Activated CD4-positive, alpha-beta memory T cell treated with anti-CD3 and anti-CD28 coated beads, Interleukin-2, amount 10 ng/mL, durations not matched to agents 7 days and 5 days (primary cell): ENCODE data around the gene CHAD. TPM values are rescaled to one million over a fixed set of nuclear protein-coding genes. Genes with fewer than 3 reads are reported as not detected.
A peak's percentile ranks its signal among the peaks of the same experiment; 100 is the strongest.

ENCODE experiments used
- CTCF ChIA-PET: fragments of 350-600 bp; sonication (Branson Sonifier 250); formaldehyde crosslinking; loops from one replicate; lab custom pipeline; 2021; ENCODE audit warnings: antibody characterized with exemption, inconsistent platforms; lab: Charles Lee
- POLR2A ChIA-PET: fragments of 350-600 bp; sonication (Branson Sonifier 250); formaldehyde crosslinking; loops from one replicate; lab custom pipeline; 2021; ENCODE audit warnings: antibody characterized with exemption; lab: Charles Lee
- DNase-seq: peaks from one replicate; pipeline ENCODE4 v3.0.0-alpha.2; 2020
- H3K27ac Mint-ChIP-seq: one replicate; pipeline ENCODE4 v1.8.0; 2021; ENCODE audit warnings: mild to moderate bottlenecking, mixed read lengths
- H3K27me3 Mint-ChIP-seq: one replicate; pipeline ENCODE4 v1.8.0; 2021; ENCODE audit warnings: mixed read lengths
- H3K36me3 Mint-ChIP-seq: one replicate; pipeline ENCODE4 v1.8.0; 2021; ENCODE audit warnings: low read depth, mixed read lengths
- H3K4me1 Mint-ChIP-seq: one replicate; pipeline ENCODE4 v1.8.0; 2021; ENCODE audit warnings: mixed read lengths
- H3K4me3 Mint-ChIP-seq: one replicate; pipeline ENCODE4 v1.8.0; 2021; ENCODE audit warnings: mild to moderate bottlenecking, mixed read lengths
- H3K9me3 Mint-ChIP-seq: one replicate; pipeline ENCODE4 v1.8.0; 2021; ENCODE audit warnings: mixed read lengths
- total RNA-seq, 2 experiments: library from RNA; stranded (reverse); gene quantifications; one replicate each; pipeline ENCODE4 v1.2.3, GENCODE V29; 2021

The CHAD gene
- total RNA-seq, 2 experiments from 2014 or later, result not detected

- ChIA-PET CTCF (interaction anchor here (1.6 to 5.0 kb wide), 4 partner anchors 23 to 144 kb away, joined by 5 to 23 read pairs (median 8); partner anchors contain the start of genes LRRC59 and RSAD1), POLR2A (no interaction called here)
- H3K36me3 Mint-ChIP-seq, result peaks cover 9% of the 10 kb centered on the region
- H3K4me3 Mint-ChIP-seq, result no peak overlapping the region
- DNase-seq, result no peak
- H3K4me1 Mint-ChIP-seq, result peaks cover 56% of the 10 kb centered on the region
- H3K27me3 Mint-ChIP-seq, result no peaks in the 10 kb centered on the region
- H3K27ac Mint-ChIP-seq, result no peak overlapping the region
- no peaks in the 10 kb centered on the region for H3K9me3 Mint-ChIP-seq
Measured at GRCh38 chr17:50505591-50506130, 37.0 kb upstream of the CHAD start.

- POLR2A ChIA-PET, result interaction anchor here (2.1 kb wide), 1 partner anchor 18 kb away, joined by 6 read pairs; no protein-coding TSS in a partner anchor
- Mint-ChIP-seq H3K36me3 (no peaks in the 10 kb centered on the region), H3K4me3 (no peak overlapping the region), H3K4me1 (peaks cover 31% of the 10 kb centered on the region), H3K9me3 (no peaks in the 10 kb centered on the region), H3K27ac (no peak overlapping the region), H3K27me3 (peaks cover 3% of the 10 kb centered on the region)
- CTCF ChIA-PET, result interaction anchor here (0.9 to 4.0 kb wide), 9 partner anchors 9 to 140 kb away, joined by 3 to 24 read pairs (median 7); partner anchors contain the start of gene RSAD1
- no peak for DNase-seq
Measured at GRCh38 chr17:50502301-50502990, 33.8 kb upstream of the CHAD start.

- Mint-ChIP-seq H3K4me1 (peaks cover 31% of the 10 kb centered on the region), H3K27me3 (peaks cover 3% of the 10 kb centered on the region), H3K9me3 (no peaks in the 10 kb centered on the region), H3K27ac (no peak overlapping the region), H3K4me3 (no peak overlapping the region), H3K36me3 (no peaks in the 10 kb centered on the region)
- ChIA-PET CTCF (interaction anchor here (0.6 to 4.0 kb wide), 20 partner anchors 9 to 534 kb away, joined by 3 to 24 read pairs (median 4); partner anchors contain the start of gene RSAD1), POLR2A (interaction anchor here (0.6 kb wide), 1 partner anchor 232 kb away, joined by 3 read pairs; no protein-coding TSS in a partner anchor)
- DNase-seq, result peak; percentile 34
Measured at GRCh38 chr17:50501054-50501453, 32.4 kb upstream of the CHAD start.

- H3K27ac Mint-ChIP-seq, result no peak overlapping the region
- peaks cover 24% of the 10 kb centered on the region for H3K4me1 Mint-ChIP-seq
- POLR2A ChIA-PET, result no interaction called here
- no peak overlapping the region for H3K4me3 Mint-ChIP-seq
- peaks cover 3% of the 10 kb centered on the region for H3K27me3 Mint-ChIP-seq
- no peaks in the 10 kb centered on the region for H3K36me3 Mint-ChIP-seq
- H3K9me3 Mint-ChIP-seq, result no peaks in the 10 kb centered on the region
- no peak for DNase-seq
- CTCF ChIA-PET, result interaction anchor here (0.7 to 4.0 kb wide), 3 partner anchors 12 to 349 kb away, joined by 3 to 24 read pairs (median 4); partner anchors contain the start of gene PPP1R9B
Measured at GRCh38 chr17:50499721-50500120, 31.0 kb upstream of the CHAD start.

- POLR2A ChIA-PET, result no interaction called here
- peaks cover 3% of the 10 kb centered on the region for H3K27me3 Mint-ChIP-seq
- CTCF ChIA-PET, result no interaction called here
- no peak overlapping the region for H3K27ac Mint-ChIP-seq
- H3K9me3 Mint-ChIP-seq, result no peaks in the 10 kb centered on the region
- H3K36me3 Mint-ChIP-seq, result no peaks in the 10 kb centered on the region
- peaks cover 20% of the 10 kb centered on the region for H3K4me1 Mint-ChIP-seq
- H3K4me3 Mint-ChIP-seq, result no peak overlapping the region
- DNase-seq, result no peak
Measured at GRCh38 chr17:50499270-50499669, 30.6 kb upstream of the CHAD start.

GRCh38 chr17:50498021-50498874, 29.6 kb upstream of the CHAD start:
- ChIA-PET CTCF (interaction anchor here (0.7 to 0.8 kb wide), 2 partner anchors 9 to 802 kb away, joined by 3 read pairs; no protein-coding TSS in a partner anchor), POLR2A (no interaction called here)
- no peak overlapping the region for H3K27ac Mint-ChIP-seq
- H3K36me3 Mint-ChIP-seq, result no peaks in the 10 kb centered on the region
- H3K4me3 Mint-ChIP-seq, result no peak overlapping the region
- no peaks in the 10 kb centered on the region for H3K9me3 Mint-ChIP-seq
- no peak for DNase-seq
- peaks cover 3% of the 10 kb centered on the region for H3K27me3 Mint-ChIP-seq
- peaks cover 10% of the 10 kb centered on the region for H3K4me1 Mint-ChIP-seq

GRCh38 chr17:50495918-50496317, 27.2 kb upstream of the CHAD start:
- POLR2A ChIA-PET, result no interaction called here
- no peak overlapping the region for H3K4me3 Mint-ChIP-seq
- H3K27ac Mint-ChIP-seq, result no peak overlapping the region
- no peak for DNase-seq
- CTCF ChIA-PET, result interaction anchor here (0.7 to 2.2 kb wide), 3 partner anchors 11 to 99 kb away, joined by 3 to 5 read pairs (median 3); partner anchors contain the start of gene LRRC59
- no peaks in the 10 kb centered on the region for H3K36me3 Mint-ChIP-seq
- peaks cover 3% of the 10 kb centered on the region for H3K27me3 Mint-ChIP-seq
- no peaks in the 10 kb centered on the region for H3K4me1 Mint-ChIP-seq
- H3K9me3 Mint-ChIP-seq, result no peaks in the 10 kb centered on the region

- Mint-ChIP-seq H3K4me3 (no peak overlapping the region), H3K36me3 (no peaks in the 10 kb centered on the region), H3K9me3 (no peaks in the 10 kb centered on the region), H3K4me1 (no peaks in the 10 kb centered on the region), H3K27ac (no peak overlapping the region), H3K27me3 (peaks cover 3% of the 10 kb centered on the region)
- ChIA-PET CTCF (interaction anchor here (1.0 to 2.2 kb wide), 2 partner anchors 16 to 98 kb away, joined by 3 to 5 read pairs; partner anchors contain the start of gene LRRC59), POLR2A (no interaction called here)
- DNase-seq, result no peak
Measured at GRCh38 chr17:50495217-50495823, 26.6 kb upstream of the CHAD start.

GRCh38 chr17:50493744-50494143, 25.1 kb upstream of the CHAD start:
- CTCF ChIA-PET, result interaction anchor here (1.4 to 2.2 kb wide), 2 partner anchors 9 to 15 kb away, joined by 4 read pairs; partner anchors contain the start of gene RSAD1

GRCh38 chr17:50492214-50492613, 23.5 kb upstream of the CHAD start:
- Mint-ChIP-seq H3K36me3 (no peaks in the 10 kb centered on the region), H3K27ac (no peak overlapping the region), H3K4me1 (no peaks in the 10 kb centered on the region), H3K9me3 (no peaks in the 10 kb centered on the region), H3K4me3 (no peak overlapping the region), H3K27me3 (no peaks in the 10 kb centered on the region)
- no peak for DNase-seq
- ChIA-PET CTCF (interaction anchor here (0.7 to 2.2 kb wide), 4 partner anchors 8 to 214 kb away, joined by 3 to 4 read pairs (median 4); partner anchors contain the start of gene RSAD1), POLR2A (interaction anchor here (2.3 kb wide), 1 partner anchor 12 kb away, joined by 6 read pairs; no protein-coding TSS in a partner anchor)

More at GRCh38 chr17:50493744-50494143, 25.1 kb upstream of the CHAD start:
- Mint-ChIP-seq H3K4me3 (no peak overlapping the region), H3K9me3 (no peaks in the 10 kb centered on the region), H3K36me3 (no peaks in the 10 kb centered on the region), H3K27me3 (peaks cover 1% of the 10 kb centered on the region), H3K27ac (no peak overlapping the region), H3K4me1 (no peaks in the 10 kb centered on the region)
- no peak for DNase-seq
- POLR2A ChIA-PET, result interaction anchor here (1.4 to 2.3 kb wide), 2 partner anchors 10 to 11 kb away, joined by 5 to 6 read pairs; no protein-coding TSS in a partner anchor

GRCh38 chr17:50491505-50491904, 22.8 kb upstream of the CHAD start:
- DNase-seq, result no peak
- Mint-ChIP-seq H3K9me3 (no peaks in the 10 kb centered on the region), H3K27me3 (no peaks in the 10 kb centered on the region), H3K36me3 (no peaks in the 10 kb centered on the region), H3K4me1 (no peaks in the 10 kb centered on the region), H3K4me3 (no peak overlapping the region), H3K27ac (no peak overlapping the region)
- CTCF ChIA-PET, result no interaction called here
- POLR2A ChIA-PET, result no interaction called here

GRCh38 chr17:50488880-50489279, 20.2 kb upstream of the CHAD start:
- Mint-ChIP-seq H3K4me3 (no peak overlapping the region), H3K27ac (no peak overlapping the region), H3K9me3 (no peaks in the 10 kb centered on the region), H3K4me1 (no peaks in the 10 kb centered on the region), H3K27me3 (no peaks in the 10 kb centered on the region), H3K36me3 (peaks cover 2% of the 10 kb centered on the region)
- no peak for DNase-seq
- CTCF ChIA-PET, result interaction anchor here (1.2 to 1.8 kb wide), 2 partner anchors 10 to 12 kb away, joined by 4 to 10 read pairs; no protein-coding TSS in a partner anchor
- POLR2A ChIA-PET, result interaction anchor here (1.0 kb wide), 1 partner anchor 53 kb away, joined by 3 read pairs; no protein-coding TSS in a partner anchor
